LNCAP (cell line): ENCODE measurements around the gene SPINK5.

ENCODE experiments used
- TF ChIP-seq, protein P1 (sequence below): fragments of 450-650 bp; IDR thresholded peaks from 2 replicates; pipeline ENCODE4 v1.5.1; 2017; ENCODE audit warnings: mild to moderate bottlenecking

Gene SPINK5

DNA sequence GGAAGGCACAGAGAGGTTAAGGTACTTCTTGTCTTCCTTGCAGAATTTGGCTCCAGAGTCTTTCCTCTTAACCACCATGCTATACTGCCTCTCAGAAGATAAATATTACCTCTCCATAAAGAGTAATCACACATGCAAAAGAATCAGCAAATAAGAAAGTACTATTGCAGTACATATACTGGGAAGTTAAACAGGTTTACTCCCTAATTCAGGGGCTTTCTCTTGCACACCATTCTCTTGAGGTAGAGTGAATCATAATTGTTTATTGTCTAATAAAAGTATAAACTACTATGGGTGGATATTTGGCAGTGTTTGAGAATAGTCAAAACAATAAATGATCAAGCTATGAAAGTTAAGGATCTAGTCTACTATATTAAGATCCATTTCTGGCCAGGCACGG is 40.4 kb downstream of the SPINK5 start:
- TF ChIP-seq, protein P1, sequence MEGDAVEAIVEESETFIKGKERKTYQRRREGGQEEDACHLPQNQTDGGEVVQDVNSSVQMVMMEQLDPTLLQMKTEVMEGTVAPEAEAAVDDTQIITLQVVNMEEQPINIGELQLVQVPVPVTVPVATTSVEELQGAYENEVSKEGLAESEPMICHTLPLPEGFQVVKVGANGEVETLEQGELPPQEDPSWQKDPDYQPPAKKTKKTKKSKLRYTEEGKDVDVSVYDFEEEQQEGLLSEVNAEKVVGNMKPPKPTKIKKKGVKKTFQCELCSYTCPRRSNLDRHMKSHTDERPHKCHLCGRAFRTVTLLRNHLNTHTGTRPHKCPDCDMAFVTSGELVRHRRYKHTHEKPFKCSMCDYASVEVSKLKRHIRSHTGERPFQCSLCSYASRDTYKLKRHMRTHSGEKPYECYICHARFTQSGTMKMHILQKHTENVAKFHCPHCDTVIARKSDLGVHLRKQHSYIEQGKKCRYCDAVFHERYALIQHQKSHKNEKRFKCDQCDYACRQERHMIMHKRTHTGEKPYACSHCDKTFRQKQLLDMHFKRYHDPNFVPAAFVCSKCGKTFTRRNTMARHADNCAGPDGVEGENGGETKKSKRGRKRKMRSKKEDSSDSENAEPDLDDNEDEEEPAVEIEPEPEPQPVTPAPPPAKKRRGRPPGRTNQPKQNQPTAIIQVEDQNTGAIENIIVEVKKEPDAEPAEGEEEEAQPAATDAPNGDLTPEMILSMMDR: no peak

DNA sequence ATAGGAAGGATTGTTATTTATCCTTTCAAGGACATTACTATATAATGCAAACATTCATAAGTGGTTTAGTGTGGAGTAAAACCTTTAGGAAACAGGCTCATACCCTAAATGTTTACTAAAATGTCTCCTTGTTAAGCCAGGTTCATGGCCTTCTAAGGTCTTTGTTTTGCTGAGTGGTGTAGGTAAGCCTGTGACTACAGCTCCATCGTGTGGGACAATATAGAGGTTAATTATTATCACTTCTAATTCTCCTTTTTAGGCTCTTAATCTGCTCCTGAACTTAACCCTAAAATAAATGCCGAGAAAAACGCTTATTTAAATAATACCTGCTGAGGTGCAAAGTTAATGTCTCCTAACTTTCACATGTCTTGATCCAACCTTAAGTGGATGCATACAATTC is 43.8 kb downstream of the SPINK5 start:
- TF ChIP-seq, protein P1: peak; percentile 42; the same call in 1 of the 2 replicates

GRCh38 chr5:148113243-148113642 is 49.5 kb downstream of the SPINK5 start:
- TF ChIP-seq, protein P1: no peak

DNA sequence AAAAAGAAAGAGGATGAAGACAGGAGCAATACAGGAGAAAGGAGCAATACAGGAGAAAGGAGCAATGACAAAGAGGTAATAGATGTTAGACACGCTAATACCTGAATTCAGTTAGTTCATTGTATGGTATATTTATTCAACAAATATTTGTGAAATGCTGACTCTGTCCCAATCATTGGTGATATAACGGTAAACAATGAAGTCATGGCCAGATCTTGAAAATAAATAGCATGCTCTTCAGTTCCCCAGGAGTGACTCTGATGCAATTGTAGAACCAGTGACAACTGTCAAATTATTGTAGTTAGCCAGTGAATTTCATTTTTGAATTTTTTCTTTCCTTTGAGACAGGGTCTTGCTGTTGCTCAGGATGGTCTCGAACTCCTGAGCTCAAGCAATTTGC is 56.5 kb downstream of the SPINK5 start:
- TF ChIP-seq, protein P1: no peak

DNA sequence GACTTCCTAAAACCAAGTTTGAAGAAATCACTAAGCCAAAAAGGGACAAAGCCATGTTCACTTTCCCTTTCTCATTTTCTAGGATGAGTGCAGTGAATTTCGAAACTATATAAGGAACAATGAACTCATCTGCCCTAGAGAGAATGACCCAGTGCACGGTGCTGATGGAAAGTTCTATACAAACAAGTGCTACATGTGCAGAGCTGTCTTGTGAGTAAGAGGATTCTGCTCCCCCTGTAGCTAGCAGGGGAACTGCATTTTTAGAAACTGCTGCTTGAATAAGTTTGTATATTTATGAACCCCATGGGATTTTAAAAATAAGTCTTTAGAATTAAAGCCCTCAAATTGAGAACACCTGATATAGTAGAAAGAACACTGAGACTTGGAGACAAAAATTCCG is 61.9 kb downstream of the SPINK5 start:
- TF ChIP-seq, protein P1: no peak

DNA sequence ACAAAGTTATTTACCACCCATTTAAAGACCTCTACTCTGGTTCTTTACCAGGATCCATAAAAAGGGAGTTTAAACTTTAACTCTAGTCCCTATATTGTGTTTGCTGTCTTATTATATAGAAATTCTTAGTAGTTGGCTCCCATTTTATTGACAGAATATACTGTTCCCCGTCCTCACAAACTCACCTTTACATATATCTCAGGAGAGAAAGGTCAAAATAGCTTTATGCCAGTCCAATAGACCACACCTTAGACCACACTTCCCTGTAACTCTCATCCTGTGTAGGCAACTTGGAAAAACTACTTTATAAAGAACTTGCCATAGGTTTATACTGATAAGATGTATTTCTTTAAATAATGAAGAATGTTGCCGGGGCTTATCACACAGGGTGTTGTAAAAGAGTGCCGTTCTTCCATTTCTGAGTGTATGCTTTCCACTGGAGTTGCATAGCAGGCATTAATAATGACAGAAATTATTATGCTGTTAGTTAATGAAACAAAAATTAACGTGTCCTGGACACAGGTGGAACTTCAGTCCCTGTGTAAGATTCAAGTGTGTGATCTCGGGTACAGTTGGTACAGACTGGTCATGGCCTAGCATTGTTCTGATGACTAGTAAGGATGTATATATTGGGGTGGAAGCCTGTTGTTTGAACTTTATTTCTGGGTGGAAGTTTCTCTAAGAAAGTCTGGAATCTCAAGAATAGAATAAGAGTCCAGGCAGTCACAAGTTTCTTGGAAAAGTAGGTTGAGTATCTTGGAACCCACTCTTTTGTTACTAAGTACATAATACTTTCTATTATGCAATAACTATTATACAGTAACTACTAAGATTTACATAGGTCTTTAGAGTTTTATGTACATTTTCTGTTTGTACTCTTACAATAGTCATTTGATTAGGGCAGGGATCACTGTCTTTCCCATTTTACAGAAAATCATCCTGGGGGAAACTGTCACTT is 71.6 kb downstream of the SPINK5 start:
- TF ChIP-seq, protein P1: no peak

DNA sequence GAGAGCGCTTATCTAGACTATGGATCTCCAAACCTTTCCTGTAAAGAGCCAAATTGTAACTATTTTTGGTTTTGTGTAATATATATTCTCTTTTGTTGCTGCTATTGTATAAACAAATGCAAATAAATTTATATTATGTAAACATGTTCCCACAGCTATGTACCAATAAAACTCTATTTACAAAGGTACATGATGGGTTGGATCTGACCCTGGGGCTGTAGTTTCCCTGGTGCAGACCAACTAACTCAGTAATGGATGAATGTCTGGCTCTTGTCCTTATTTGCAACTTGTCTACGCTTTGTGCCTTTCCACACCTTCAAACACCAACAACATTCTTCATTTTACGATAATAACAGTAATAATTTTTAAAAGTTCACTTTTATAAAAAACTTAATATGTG is 77.1 kb downstream of the SPINK5 start:
- TF ChIP-seq, protein P1: no peak
